ENCODE data around the gene KPTN. TPM values are rescaled to one million over a fixed set of nuclear protein-coding genes. Genes with fewer than 3 reads are reported as not detected.

The KPTN gene
- total and polyA plus RNA-seq, 2 of the 13 experiments (the other 11 are each of a cell fraction or from before 2014, with no cell fraction given) = 9.1 to 13.3 TPM

- in situ Hi-C loops (cut with HindIII; ENCODE audit: extremely low pct_ligation_motif_present, low pct_unique_long_range_greater_than_20kb) = no loop called here
- 2% methylated on average over 6 of the region's 6 CpGs for WGBS (ENCODE audit: low lambda C conversion rate)
- TF ChIP-seq PRDM15 (CRISPR knock-in tag; IDR thresholded peaks at IDR 0.05) (no peak), ZNF556 (CRISPR knock-in tag; IDR thresholded peaks at IDR 0.05; ENCODE audit: borderline replicate concordance) (no peak), ZBTB37 (CRISPR knock-in tag; IDR thresholded peaks at IDR 0.05) (no peak), ZNF75D (CRISPR knock-in tag; IDR thresholded peaks at IDR 0.05; ENCODE audit: borderline replicate concordance) (no peak), ZNF142 (CRISPR knock-in tag; IDR thresholded peaks at IDR 0.05) (no peak), EED (CRISPR knock-in tag; IDR thresholded peaks at IDR 0.05) (no peak), FOXA3 (CRISPR knock-in tag; IDR thresholded peaks at IDR 0.05) (no peak), ZBED4 (CRISPR knock-in tag; IDR thresholded peaks at IDR 0.05; ENCODE audit: borderline replicate concordance) (no peak), IKZF4 (CRISPR knock-in tag; IDR thresholded peaks at IDR 0.05; ENCODE audit: borderline replicate concordance, low read depth, not compliant biosample characterization) (no peak), ZNF792 (CRISPR knock-in tag; IDR thresholded peaks at IDR 0.05) (no peak)
These were observed 14.7 kb downstream of the KPTN start for GRCh38 chr19:47469363-47469700.

More at GRCh38 chr19:47469363-47469700, 14.7 kb downstream of the KPTN start:
- H3K36me3 ChIP-seq (replicated peaks in 1 of 2; ENCODE audit: control insufficient read depth in 1 of 2, insufficient read depth in 2 of 2, low read length in 2 of 2) = no peaks in the 10 kb centered on the region
- H3K4me3 ChIP-seq (replicated peaks in 1 of 3; ENCODE audit: insufficient read depth in 1 of 3, low read depth in 2 of 3, low read length in 3 of 3) = no peak overlapping the region
- no peak overlapping the region for H2AFZ ChIP-seq (ENCODE audit: low read length)
- CTCF ChIA-PET (ENCODE audit: low intra/inter-chr PET ratio, low total read pairs) = no interaction called here
- no TSS peak for BruUV-seq (replicated peaks)
- POLR2A ChIA-PET = no interaction called here
- H3K4me1 ChIP-seq (ENCODE audit: insufficient read depth, low read length) = peaks cover 6% of the 10 kb centered on the region; the same call in 1 of the 2 replicates
- no peak overlapping the region for H3K27ac ChIP-seq (ENCODE audit: extremely low read length, insufficient read depth, low read length)
- H4K20me1 ChIP-seq (ENCODE audit: insufficient read depth, low read length) = no peaks in the 10 kb centered on the region
- no peak overlapping the region for H3K4me2 ChIP-seq (ENCODE audit: low read depth, low read length)
- no peak overlapping the region for H3K9ac ChIP-seq (ENCODE audit: insufficient read depth, low read depth, low read length)
- peaks cover 3 to 55% of the 10 kb centered on the region in 2 experiments; a peak in 4 of 5 replicates for H3K27me3 ChIP-seq (ENCODE audit: control insufficient read depth in 1 of 2, insufficient read depth in 2 of 2, low read length in 2 of 2)
- no peaks in the 10 kb centered on the region for H3K79me2 ChIP-seq (ENCODE audit: insufficient read depth, low read length)
- H3K9me3 ChIP-seq (ENCODE audit: low read length) = no peaks in the 10 kb centered on the region
- intact Hi-C loops (cut with micrococcal nuclease; ENCODE audit: unreplicated experiment) = no loop called here
- DNase-seq (ENCODE audit: low spot score) (no peak), FAIRE-seq (no peak), ATAC-seq (no peak; the same call in 2 of the 3 replicates)
